Measurements from ENCODE around the gene TRIM24. TPM values are rescaled to one million over a fixed set of nuclear protein-coding genes. Genes with fewer than 3 reads are reported as not detected.

TRIM24 gene
- total and polyA plus RNA-seq, 2 experiments from 2014 or later, result 3.4 to 7.5 TPM

DNA sequence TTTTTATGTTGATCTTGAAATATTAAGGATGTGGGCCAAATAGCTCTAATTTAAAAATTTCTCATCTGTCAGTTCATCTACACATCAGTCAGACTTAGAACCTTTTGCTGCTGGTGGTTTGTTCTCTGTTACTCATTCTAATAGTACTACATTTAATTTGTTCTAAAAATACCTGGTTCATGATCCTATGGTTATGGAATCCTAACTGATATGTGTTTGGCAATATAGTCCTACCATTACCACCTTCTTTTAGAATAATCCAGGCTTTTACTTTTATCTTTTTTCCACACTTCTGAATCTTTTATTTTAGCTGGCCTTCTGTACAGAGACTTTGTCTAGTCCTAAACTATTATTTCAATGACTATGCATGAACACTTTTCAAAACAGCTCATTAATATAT lies 124.2 kb downstream of the TRIM24 start:
- Histone ChIP-seq H3K27ac (no peak overlapping the region), H3K4me1 (ENCODE audit: insufficient read depth) (peaks cover 6% of the 10 kb centered on the region), H4K20me1 (ENCODE audit: insufficient read depth) (no peaks in the 10 kb centered on the region), H3K36me3 (ENCODE audit: low read depth) (peaks cover 23% of the 10 kb centered on the region), H2AFZ (no peak overlapping the region), H3K27me3 (replicated peaks; ENCODE audit: insufficient read depth) (no peaks in the 10 kb centered on the region), H3K9me2 (ENCODE audit: insufficient read depth) (no peaks in the 10 kb centered on the region), H3K79me2 (ENCODE audit: insufficient read depth) (no peaks in the 10 kb centered on the region), H3K4me2 (ENCODE audit: unreplicated experiment) (no peak overlapping the region), H3K9ac (no peak overlapping the region), H3K9me3 (ENCODE audit: low read depth) (no peaks in the 10 kb centered on the region), H3F3A (ENCODE audit: insufficient read depth) (no peaks in the 10 kb centered on the region), H3K4me3 (no peak overlapping the region)
- peak; percentile 9 for DNase-seq
- in situ Hi-C loops (cut with MboI), result no loop called here
- no peak for TF ChIP-seq EZH2 (IDR thresholded peaks at IDR 0.05; ENCODE audit: insufficient read depth, poor library complexity, severe bottlenecking)
- TF ChIP-seq EZH2phosphoT487 (IDR thresholded peaks at IDR 0.05; ENCODE audit: insufficient read depth, low read depth), result no peak

DNA sequence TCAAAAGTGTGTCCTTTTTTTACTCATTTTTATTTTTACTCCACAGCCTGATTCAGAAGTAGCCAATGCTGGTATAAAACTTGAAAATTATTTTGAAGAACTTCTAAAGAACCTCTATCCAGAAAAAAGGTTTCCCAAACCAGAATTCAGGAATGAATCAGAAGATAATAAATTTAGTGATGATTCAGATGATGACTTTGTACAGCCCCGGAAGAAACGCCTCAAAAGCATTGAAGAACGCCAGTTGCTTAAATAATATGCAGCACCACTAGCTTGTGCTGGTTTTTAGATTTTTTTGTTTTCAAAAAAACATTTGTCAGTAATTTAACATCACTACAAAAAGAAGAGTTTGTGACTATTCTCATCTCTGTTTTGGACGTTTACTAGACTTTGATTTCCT lies 124.6 kb downstream of the TRIM24 start:
- in situ Hi-C loops (cut with MboI), result no loop called here
- Histone ChIP-seq H3K79me2 (ENCODE audit: insufficient read depth) (no peaks in the 10 kb centered on the region), H2AFZ (no peak overlapping the region), H3F3A (ENCODE audit: insufficient read depth) (no peaks in the 10 kb centered on the region), H3K9ac (no peak overlapping the region), H3K4me2 (ENCODE audit: unreplicated experiment) (no peak overlapping the region), H3K9me2 (ENCODE audit: insufficient read depth) (no peaks in the 10 kb centered on the region), H3K27ac (no peak overlapping the region), H3K27me3 (replicated peaks; ENCODE audit: insufficient read depth) (no peaks in the 10 kb centered on the region), H3K36me3 (ENCODE audit: low read depth) (peaks cover 23% of the 10 kb centered on the region), H4K20me1 (ENCODE audit: insufficient read depth) (no peaks in the 10 kb centered on the region), H3K4me1 (ENCODE audit: insufficient read depth) (peaks cover 6% of the 10 kb centered on the region), H3K9me3 (ENCODE audit: low read depth) (no peaks in the 10 kb centered on the region), H3K4me3 (no peak overlapping the region)
- DNase-seq, result peak; percentile 24
- 84 to 91% methylated on average over 4 of the region's 4 CpGs for WGBS, 2 experiments (ENCODE audit: low coverage in 1 of 2, low lambda C conversion rate in 2 of 2, missing lambda C conversion rate in 2 of 2)
- no peak for TF ChIP-seq EZH2 (IDR thresholded peaks at IDR 0.05; ENCODE audit: insufficient read depth, poor library complexity, severe bottlenecking)
- no peak for TF ChIP-seq EZH2phosphoT487 (IDR thresholded peaks at IDR 0.05; ENCODE audit: insufficient read depth, low read depth)

DNA sequence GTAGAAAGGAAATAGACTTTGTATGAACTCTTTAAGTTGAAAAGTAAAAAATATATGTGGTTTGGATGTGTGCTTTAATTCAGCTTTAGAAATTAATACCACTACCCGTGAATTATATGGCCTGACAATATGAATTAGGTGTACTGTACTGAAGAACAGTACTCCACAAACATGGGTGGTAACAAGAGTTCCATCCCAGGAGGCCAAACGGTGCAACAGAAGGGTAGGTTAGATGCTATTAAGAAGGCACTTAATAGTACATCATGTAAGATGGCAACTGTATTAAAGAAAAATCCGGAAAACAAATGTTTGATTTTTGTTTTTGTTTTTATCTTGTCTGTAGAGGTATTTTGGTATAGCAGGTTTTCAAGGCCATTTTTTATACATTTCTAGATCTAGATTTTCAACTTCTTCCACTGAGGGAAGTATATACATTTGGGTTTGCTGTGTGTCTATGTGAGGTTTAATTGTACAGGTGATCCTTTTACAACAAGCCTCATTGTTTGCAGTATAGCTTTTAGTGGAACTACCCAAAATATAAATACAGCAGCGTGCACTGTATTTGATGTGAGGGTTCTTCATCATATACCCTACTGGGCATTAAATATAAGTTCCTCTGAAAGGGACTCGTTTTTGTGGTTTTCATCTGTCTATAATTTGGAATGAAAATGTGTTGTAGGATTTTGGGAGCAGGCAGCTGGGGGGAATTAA lies 125.4 kb downstream of the TRIM24 start:
- Histone ChIP-seq H3K79me2 (ENCODE audit: insufficient read depth) (no peaks in the 10 kb centered on the region), H3K27ac (no peak overlapping the region), H3K9me3 (ENCODE audit: low read depth) (no peaks in the 10 kb centered on the region), H3F3A (ENCODE audit: insufficient read depth) (no peaks in the 10 kb centered on the region), H3K4me1 (ENCODE audit: insufficient read depth) (peaks cover 6% of the 10 kb centered on the region), H4K20me1 (ENCODE audit: insufficient read depth) (no peaks in the 10 kb centered on the region), H2AFZ (no peak overlapping the region), H3K4me2 (ENCODE audit: unreplicated experiment) (no peak overlapping the region), H3K9me2 (ENCODE audit: insufficient read depth) (no peaks in the 10 kb centered on the region), H3K9ac (no peak overlapping the region), H3K27me3 (replicated peaks; ENCODE audit: insufficient read depth) (no peaks in the 10 kb centered on the region), H3K36me3 (ENCODE audit: low read depth) (peaks cover 23% of the 10 kb centered on the region), H3K4me3 (no peak overlapping the region)
- TF ChIP-seq EZH2 (IDR thresholded peaks at IDR 0.05; ENCODE audit: insufficient read depth, poor library complexity, severe bottlenecking) (no peak), EZH2phosphoT487 (IDR thresholded peaks at IDR 0.05; ENCODE audit: insufficient read depth, low read depth) (no peak)
- WGBS, 2 experiments (ENCODE audit: low coverage in 1 of 2, low lambda C conversion rate in 2 of 2, missing lambda C conversion rate in 2 of 2), result 77 to 78% methylated on average over 5 of the region's 5 CpGs
- DNase-seq, result no peak
- in situ Hi-C loops (cut with MboI), result no loop called here

DNA sequence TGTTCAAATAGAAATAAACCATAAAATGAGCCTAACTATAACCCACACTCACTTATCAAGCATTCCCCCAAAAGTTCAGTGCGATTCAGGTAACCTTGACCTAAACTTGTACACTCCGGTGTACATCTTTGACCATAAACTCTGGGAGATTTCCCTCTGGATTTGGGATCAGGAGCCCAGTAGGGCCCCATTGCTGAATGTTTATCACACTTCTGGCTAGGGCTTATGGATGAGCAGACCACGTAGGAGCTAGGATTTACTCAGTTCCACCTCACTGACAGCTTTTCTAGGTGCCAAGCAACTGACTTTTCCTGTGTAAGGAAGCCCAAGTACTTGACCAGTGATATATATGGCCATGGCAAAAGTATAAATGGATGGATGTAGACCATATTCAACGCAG lies 127.4 kb downstream of the TRIM24 start:
- no peaks in the 10 kb centered on the region for H3K79me2 ChIP-seq (ENCODE audit: insufficient read depth)
- H3K27ac ChIP-seq, result no peak overlapping the region
- no peaks in the 10 kb centered on the region for H3K9me3 ChIP-seq (ENCODE audit: low read depth)
- H3K27me3 ChIP-seq (replicated peaks; ENCODE audit: insufficient read depth), result no peaks in the 10 kb centered on the region
- 99% methylated on average over 4 of the region's 4 CpGs for WGBS, 2 experiments (ENCODE audit: low coverage in 1 of 2, low lambda C conversion rate in 2 of 2, missing lambda C conversion rate in 2 of 2)
- no peak for DNase-seq
- H3F3A ChIP-seq (ENCODE audit: insufficient read depth), result no peaks in the 10 kb centered on the region
- H2AFZ ChIP-seq, result no peak overlapping the region
- H3K4me2 ChIP-seq (ENCODE audit: unreplicated experiment), result no peak overlapping the region
- peaks cover 6% of the 10 kb centered on the region for H3K4me1 ChIP-seq (ENCODE audit: insufficient read depth)
- H3K4me3 ChIP-seq, result no peak overlapping the region
- in situ Hi-C loops (cut with MboI), result no loop called here
- no peaks in the 10 kb centered on the region for H3K9me2 ChIP-seq (ENCODE audit: insufficient read depth)
- H3K9ac ChIP-seq, result no peak overlapping the region
- H4K20me1 ChIP-seq (ENCODE audit: insufficient read depth), result no peaks in the 10 kb centered on the region
- H3K36me3 ChIP-seq (ENCODE audit: low read depth), result peaks cover 19% of the 10 kb centered on the region; the same call in 1 of the 2 replicates
- TF ChIP-seq EZH2 (IDR thresholded peaks at IDR 0.05; ENCODE audit: insufficient read depth, poor library complexity, severe bottlenecking) (no peak), EZH2phosphoT487 (IDR thresholded peaks at IDR 0.05; ENCODE audit: insufficient read depth, low read depth) (no peak)

All from GM23248 (cell line).